Ammon's horn (tissue), 1 donor: ENCODE measurements around the gene SLC38A6.

Experiments
- DNase-seq: peaks from one replicate; pipeline ENCODE4 v3.0.0-alpha.2; 2016; ENCODE audit warnings: low spot score

Gene SLC38A6

GRCh38 chr14:60977847-60978246, 3.2 kb upstream of the SLC38A6 start:
- no peak for DNase-seq

- DNase-seq = peak; percentile 13
These were observed 799 bp downstream of the SLC38A6 start for GRCh38 chr14:60981633-60982455.

GRCh38 chr14:60984196-60984595, 3.2 kb downstream of the SLC38A6 start:
- no peak for DNase-seq

GRCh38 chr14:60986500-60986899, 5.5 kb downstream of the SLC38A6 start:
- DNase-seq = no peak

- peak; percentile 4 for DNase-seq
These were observed 8.6 kb downstream of the SLC38A6 start for GRCh38 chr14:60989599-60989998.

GRCh38 chr14:60998617-60999016, 17.6 kb downstream of the SLC38A6 start:
- DNase-seq = no peak

GRCh38 chr14:60999536-60999935, 18.5 kb downstream of the SLC38A6 start:
- DNase-seq = no peak

- DNase-seq = no peak
These were observed 22.5 kb downstream of the SLC38A6 start for GRCh38 chr14:61003571-61003970.

- no peak for DNase-seq
These were observed 38.5 kb downstream of the SLC38A6 start for GRCh38 chr14:61019537-61019936.

GRCh38 chr14:61025251-61026223, 44.5 kb downstream of the SLC38A6 start:
- DNase-seq = peak; percentile 84

- DNase-seq = no peak
These were observed 45.5 kb downstream of the SLC38A6 start for GRCh38 chr14:61026526-61026925.

- DNase-seq = no peak
These were observed 50.0 kb downstream of the SLC38A6 start for GRCh38 chr14:61031026-61031425.

- DNase-seq = no peak
These were observed 52.0 kb downstream of the SLC38A6 start for GRCh38 chr14:61033054-61033453.

- DNase-seq = no peak
These were observed 52.8 kb downstream of the SLC38A6 start for GRCh38 chr14:61033855-61034254.

- DNase-seq = no peak
These were observed 53.5 kb downstream of the SLC38A6 start for GRCh38 chr14:61034416-61035120.

GRCh38 chr14:61037215-61037614, 56.2 kb downstream of the SLC38A6 start:
- DNase-seq = no peak

- no peak for DNase-seq
These were observed 60.7 kb downstream of the SLC38A6 start for GRCh38 chr14:61041704-61042103.

GRCh38 chr14:61042220-61042619, 61.2 kb downstream of the SLC38A6 start:
- DNase-seq = no peak

- DNase-seq = no peak
These were observed 62.5 kb downstream of the SLC38A6 start for GRCh38 chr14:61043506-61043905.

- no peak for DNase-seq
These were observed 66.0 kb downstream of the SLC38A6 start for GRCh38 chr14:61047021-61047420.

- no peak for DNase-seq
These were observed 67.6 kb downstream of the SLC38A6 start for GRCh38 chr14:61048640-61049039.

GRCh38 chr14:61050417-61050816, 69.4 kb downstream of the SLC38A6 start:
- DNase-seq = no peak
